B cell (primary cell): ENCODE data around the gene KLHL11. TPM values are rescaled to one million over a fixed set of nuclear protein-coding genes. Genes with fewer than 3 reads are reported as not detected.

Experiments
- ATAC-seq: fragments of 200-7000 bp; cut with Tn5 transposase; one replicate; pipeline ENCODE4 v1.10.0; 2021; ENCODE audit warnings: low read depth, mild to moderate bottlenecking, moderate number of reproducible peaks, moderate library complexity
- CTCF ChIA-PET: fragments of 350-600 bp; sonication (Branson Sonifier 250); formaldehyde crosslinking; loops from one replicate; lab custom pipeline; 2021; ENCODE audit warnings: antibody characterized with exemption, inconsistent platforms; lab: Charles Lee
- POLR2A ChIA-PET: fragments of 350-600 bp; sonication (Branson Sonifier 250); formaldehyde crosslinking; loops from one replicate; lab custom pipeline; 2021; ENCODE audit warnings: antibody characterized with exemption; lab: Charles Lee
- DNase-seq: peaks from one replicate; pipeline ENCODE4 v3.0.0; 2013
- H2AFZ ChIP-seq: 2 replicates; pipeline ENCODE4 v1.6.1; 2012; ENCODE audit warnings: mild to moderate bottlenecking, low read depth, low read length; ENCODE audit not compliant: insufficient read depth, poor library complexity, severe bottlenecking
- H3K27ac ChIP-seq, 2 donors: 1 replicate in 1 of 2; 2 replicates in 1 of 2; pipeline ENCODE4 v1.5.1; 2012 to 2013; ENCODE audit warnings: low read length in 2 of 2, mild to moderate bottlenecking in 2 of 2, moderate library complexity in 1 of 2
- H3K27me3 ChIP-seq, 4 experiments: fragments of 200-600 bp in 1 of 4; sonication (generic) in 1 of 4; replicated peaks in 1 of 4; 1 replicate in 2 of 4; 2 replicates in 2 of 4; pipeline versions ENCODE4 v1.6.1 to v1.7.0; 2013 to 2016; ENCODE audit warnings: low read length in 3 of 4, mild to moderate bottlenecking in 2 of 4, mixed read lengths in 1 of 4, moderate library complexity in 1 of 4; ENCODE audit not compliant: insufficient read depth in 4 of 4, control insufficient read depth in 3 of 4; ENCODE audit errors: control extremely low read depth in 1 of 4
- H3K36me3 ChIP-seq, 2 experiments: replicated peaks in 1 of 2; 1 replicate in 1 of 2; 2 replicates in 1 of 2; pipeline versions ENCODE4 v1.6.1 to v1.7.1; 2013; ENCODE audit warnings: low read length in 1 of 2; ENCODE audit not compliant: insufficient read depth in 2 of 2, control insufficient read depth in 1 of 2; ENCODE audit errors: control extremely low read depth in 1 of 2, extremely low read depth in 1 of 2
- H3K4me1 ChIP-seq, 2 donors: fragments of 200-600 bp in 1 of 2; sonication (generic) in 1 of 2; 1 replicate in 1 of 2; 2 replicates in 1 of 2; pipeline versions ENCODE4 v1.5.1 to v1.6.1; 2013 to 2017; ENCODE audit warnings: low read length in 2 of 2; ENCODE audit not compliant: control insufficient read depth in 2 of 2, insufficient read depth in 2 of 2
- H3K4me2 ChIP-seq: replicated peaks from 2 replicates; pipeline ENCODE3; 2012; ENCODE audit warnings: mild to moderate bottlenecking, low read depth, low read length; ENCODE audit not compliant: poor library complexity, severe bottlenecking
- H3K4me3 ChIP-seq, 5 experiments: fragments of 200-600 bp in 1 of 5; sonication (generic) in 1 of 5; 1 replicate in 3 of 5; 2 replicates in 2 of 5; pipeline versions ENCODE4 v1.5.1 to v1.7.0; 2011 to 2016; ENCODE audit warnings: low read length in 4 of 5, mild to moderate bottlenecking in 4 of 5, low read depth in 2 of 5, control low read depth in 1 of 5, moderate library complexity in 1 of 5; ENCODE audit not compliant: insufficient read depth in 1 of 5; ENCODE audit errors: control extremely low read depth in 1 of 5, extremely low read depth in 1 of 5
- H3K79me2 ChIP-seq: fragments of 200-600 bp; sonication (generic); one replicate; pipeline ENCODE4 v1.6.0; 2016; ENCODE audit warnings: low read length; ENCODE audit not compliant: control insufficient read depth, insufficient read depth
- H3K9ac ChIP-seq: fragments of 200-600 bp; sonication (generic); 2 replicates; pipeline ENCODE4 v1.6.1; 2017; ENCODE audit warnings: mild to moderate bottlenecking, low read length, moderate library complexity
- H3K9me3 ChIP-seq, 3 donors: one replicate each; pipeline versions ENCODE4 v1.6.1 to v1.7.1; 2013; ENCODE audit warnings: low read length in 2 of 3; ENCODE audit not compliant: control insufficient read depth in 2 of 3, insufficient read depth in 1 of 3; ENCODE audit errors: control extremely low read depth in 1 of 3
- H4K20me1 ChIP-seq: 2 replicates; pipeline ENCODE4 v1.6.0; 2012; ENCODE audit warnings: mild to moderate bottlenecking, low read length; ENCODE audit not compliant: insufficient read depth, control insufficient read depth, poor library complexity, severe bottlenecking
- H3K27ac Mint-ChIP-seq: one replicate; pipeline ENCODE4 v1.8.0; 2021; ENCODE audit warnings: mixed read lengths
- H3K27me3 Mint-ChIP-seq: one replicate; pipeline ENCODE4 v1.8.0; 2021; ENCODE audit warnings: mixed read lengths
- H3K4me1 Mint-ChIP-seq: one replicate; pipeline ENCODE4 v1.8.0; 2021; ENCODE audit warnings: mixed read lengths
- H3K4me3 Mint-ChIP-seq: one replicate; pipeline ENCODE4 v1.8.0; 2021; ENCODE audit warnings: mixed read lengths
- H3K9me3 Mint-ChIP-seq: one replicate; pipeline ENCODE4 v1.8.0; 2022; ENCODE audit warnings: mixed read lengths; ENCODE audit not compliant: insufficient read depth
- EZH2 ChIP-seq: IDR thresholded peaks from 2 replicates; pipeline ENCODE4 v1.6.1; 2012; ENCODE audit warnings: borderline replicate concordance, low read depth, mild to moderate bottlenecking, moderate library complexity, low read length; ENCODE audit not compliant: insufficient read depth, poor library complexity, severe bottlenecking
- WGBS: methylation state at CpG from one replicate; pipeline ENCODE4 v1.1.5; 2013; ENCODE audit warnings: missing lambda C conversion rate; ENCODE audit not compliant: insufficient coverage; 5-methylcytosine and 5-hydroxymethylcytosine counted together
- intact Hi-C: fragments of 100-400 bp; cut with micrococcal nuclease; formaldehyde crosslinking; loops from one replicate; pipeline ENCODE4 v1.10.0; 2022
- polyA plus RNA-seq: library from polyadenylated mRNA; depleted of rRNA; stranded (reverse); fragments of >200 nt; gene quantifications from 2 replicates; pipeline ENCODE4 v1.2.3, GENCODE V29; 2012
- small RNA-seq: library from RNA; depleted of rRNA; stranded (forward); fragments of <200 nt; gene quantifications from one replicate; pipeline ENCODE3, GENCODE V24; 2012; ENCODE audit warnings: low replicate concordance, low read depth; ENCODE audit not compliant: insufficient read length
- total RNA-seq, 2 donors: library from RNA; stranded (reverse); fragments of 120-200 nt in 1 of 2; gene quantifications; 1 replicate in 1 of 2; 2 replicates in 1 of 2; pipeline versions ENCODE4 v1.2.3 to v1.2.4, GENCODE V29; 2013 to 2022
- TF ChIP-seq, protein P1 (sequence below): fragments of 200-600 bp; IDR thresholded peaks from one replicate; pipeline ENCODE4 v1.8.0; 2022; ENCODE audit warnings: antibody characterized with exemption, mild to moderate bottlenecking

The KLHL11 gene
- total and polyA plus RNA-seq, 2 donors (not counting 1 experiment from before 2014, with no cell fraction given): 4.2 to 18.7 TPM

- H3K9me3 ChIP-seq: no peaks in the 10 kb centered on the region
- TF ChIP-seq, protein P1, sequence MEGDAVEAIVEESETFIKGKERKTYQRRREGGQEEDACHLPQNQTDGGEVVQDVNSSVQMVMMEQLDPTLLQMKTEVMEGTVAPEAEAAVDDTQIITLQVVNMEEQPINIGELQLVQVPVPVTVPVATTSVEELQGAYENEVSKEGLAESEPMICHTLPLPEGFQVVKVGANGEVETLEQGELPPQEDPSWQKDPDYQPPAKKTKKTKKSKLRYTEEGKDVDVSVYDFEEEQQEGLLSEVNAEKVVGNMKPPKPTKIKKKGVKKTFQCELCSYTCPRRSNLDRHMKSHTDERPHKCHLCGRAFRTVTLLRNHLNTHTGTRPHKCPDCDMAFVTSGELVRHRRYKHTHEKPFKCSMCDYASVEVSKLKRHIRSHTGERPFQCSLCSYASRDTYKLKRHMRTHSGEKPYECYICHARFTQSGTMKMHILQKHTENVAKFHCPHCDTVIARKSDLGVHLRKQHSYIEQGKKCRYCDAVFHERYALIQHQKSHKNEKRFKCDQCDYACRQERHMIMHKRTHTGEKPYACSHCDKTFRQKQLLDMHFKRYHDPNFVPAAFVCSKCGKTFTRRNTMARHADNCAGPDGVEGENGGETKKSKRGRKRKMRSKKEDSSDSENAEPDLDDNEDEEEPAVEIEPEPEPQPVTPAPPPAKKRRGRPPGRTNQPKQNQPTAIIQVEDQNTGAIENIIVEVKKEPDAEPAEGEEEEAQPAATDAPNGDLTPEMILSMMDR: no peak
- TF ChIP-seq EZH2: no peak
- CTCF ChIA-PET: interaction anchor here (1.0 to 9.3 kb wide), 2 partner anchors 8 to 71 kb away, joined by 3 to 100 read pairs; partner anchors contain the start of gene HAP1
- no peak overlapping the region for H3K27ac Mint-ChIP-seq
- H3K4me3 Mint-ChIP-seq: no peak overlapping the region
- H3K9me3 Mint-ChIP-seq: no peaks in the 10 kb centered on the region
- H2AFZ ChIP-seq: no peak overlapping the region
- DNase-seq: no peak
- H3K27me3 Mint-ChIP-seq: peaks cover 6% of the 10 kb centered on the region
- H3K27me3 ChIP-seq: peaks cover 0 to 13% (median 3%) of the 10 kb centered on the region in 4 experiments
- H3K9ac ChIP-seq: no peak overlapping the region
- H4K20me1 ChIP-seq: no peaks in the 10 kb centered on the region
- H3K4me1 ChIP-seq: peaks cover 13 to 17% of the 10 kb centered on the region in 2 donors
- POLR2A ChIA-PET: interaction anchor here (0.6 to 1.1 kb wide), 2 partner anchors 14 to 58 kb away, joined by 3 to 5 read pairs; no protein-coding TSS in a partner anchor
- H3K4me1 Mint-ChIP-seq: peaks cover 14% of the 10 kb centered on the region
- whole genome bisulfite sequencing: 88% methylated on average over 8 of the region's 8 CpGs
- no peaks in the 10 kb centered on the region for H3K36me3 ChIP-seq
- H3K4me3 ChIP-seq: no peak overlapping the region
- H3K79me2 ChIP-seq: no peaks in the 10 kb centered on the region
- H3K4me2 ChIP-seq: no peak overlapping the region
- ATAC-seq: no peak
- intact Hi-C loops: no loop called here
- no peak overlapping the region for H3K27ac ChIP-seq
These were observed 58.4 kb downstream of the KLHL11 start for GRCh38 chr17:41806685-41807445.

Small RNAs within 50 kb of the gene (small RNA-seq; reads per million reads assigned to genes)
- gene AC125257.2: not detected

Other genes with a start within 250 kb of the KLHL11 start
- gene KRT17, start 240.8 kb downstream of the KLHL11 start, total RNA-seq: not detected in 2 replicates
- not detected in 2 replicates for gene KRT17, start 240.8 kb downstream of the KLHL11 start, polyA plus RNA-seq
- 753 and 773 TPM in 2 replicates for gene EIF1, start 176.5 kb downstream of the KLHL11 start, total RNA-seq
- 2,045 and 2,985 TPM in 2 replicates for gene EIF1, start 176.5 kb downstream of the KLHL11 start, polyA plus RNA-seq
- not detected in 2 replicates for gene GAST, start 153.1 kb downstream of the KLHL11 start, total RNA-seq
- gene GAST, start 153.1 kb downstream of the KLHL11 start, polyA plus RNA-seq: not detected in 2 replicates
- 0.15 and 0.37 TPM in 2 replicates for gene HAP1, start 130.8 kb downstream of the KLHL11 start, total RNA-seq
- gene HAP1, start 130.8 kb downstream of the KLHL11 start, polyA plus RNA-seq: 0.03 TPM in 2 replicates
- gene JUP, start 78.7 kb downstream of the KLHL11 start, total RNA-seq: 56.1 and 63.3 TPM in 2 replicates
- gene JUP, start 78.7 kb downstream of the KLHL11 start, polyA plus RNA-seq: 42.6 and 62.9 TPM in 2 replicates
- gene P3H4, start 53.5 kb downstream of the KLHL11 start, total RNA-seq: 2.5 and 2.8 TPM in 2 replicates
- 1.3 TPM in 2 replicates for gene P3H4, start 53.5 kb downstream of the KLHL11 start, polyA plus RNA-seq
- gene FKBP10, start 52.4 kb downstream of the KLHL11 start, total RNA-seq: 0.34 and 0.70 TPM in 2 replicates
- 0.21 and 0.40 TPM in 2 replicates for gene FKBP10, start 52.4 kb downstream of the KLHL11 start, polyA plus RNA-seq
- gene NT5C3B, start 29.2 kb downstream of the KLHL11 start, total RNA-seq: 46.5 and 49.6 TPM in 2 replicates
- 43.8 and 50.1 TPM in 2 replicates for gene NT5C3B, start 29.2 kb downstream of the KLHL11 start, polyA plus RNA-seq
- gene KLHL10, start 27.6 kb downstream of the KLHL11 start, total RNA-seq: 0.12 and 0.15 TPM in 2 replicates
- 0.37 TPM in 1 of 2 replicates, not detected in the other for gene KLHL10, start 27.6 kb downstream of the KLHL11 start, polyA plus RNA-seq
- 85.3 and 91.5 TPM in 2 replicates for gene ACLY, start 53.5 kb upstream of the KLHL11 start, total RNA-seq
- 33.3 and 40.2 TPM in 2 replicates for gene ACLY, start 53.5 kb upstream of the KLHL11 start, polyA plus RNA-seq
- gene ODAD4, start 65.2 kb upstream of the KLHL11 start, total RNA-seq: 0.27 and 0.56 TPM in 2 replicates
- not detected in 2 replicates for gene ODAD4, start 65.2 kb upstream of the KLHL11 start, polyA plus RNA-seq
- gene CNP, start 101.4 kb upstream of the KLHL11 start, total RNA-seq: 45.2 and 59.0 TPM in 2 replicates
- gene CNP, start 101.4 kb upstream of the KLHL11 start, polyA plus RNA-seq: 15.9 and 19.0 TPM in 2 replicates
- gene DNAJC7, start 152.0 kb upstream of the KLHL11 start, total RNA-seq: 150 and 152 TPM in 2 replicates
- gene DNAJC7, start 152.0 kb upstream of the KLHL11 start, polyA plus RNA-seq: 22.0 and 25.8 TPM in 2 replicates
- gene NKIRAS2, start 154.7 kb upstream of the KLHL11 start, total RNA-seq: 22.0 and 23.7 TPM in 2 replicates
- gene NKIRAS2, start 154.7 kb upstream of the KLHL11 start, polyA plus RNA-seq: 21.4 and 29.2 TPM in 2 replicates
- gene C17orf113, start 185.2 kb upstream of the KLHL11 start, total RNA-seq: 2.1 TPM in 2 replicates
- 0.66 and 1.2 TPM in 2 replicates for gene C17orf113, start 185.2 kb upstream of the KLHL11 start, polyA plus RNA-seq
- 0.78 and 1.1 TPM in 2 replicates for gene ZNF385C, start 233.1 kb upstream of the KLHL11 start, total RNA-seq
- gene ZNF385C, start 233.1 kb upstream of the KLHL11 start, polyA plus RNA-seq: 0.33 and 0.40 TPM in 2 replicates
- 34.6 and 39.7 TPM in 2 replicates for gene DHX58, start 247.3 kb upstream of the KLHL11 start, total RNA-seq
- 31.6 and 57.6 TPM in 2 replicates for gene DHX58, start 247.3 kb upstream of the KLHL11 start, polyA plus RNA-seq